Hematopoietic multipotent progenitor cell (in vitro differentiated cells): ENCODE results near the gene P2RX3. TPM values are rescaled to one million over a fixed set of nuclear protein-coding genes. Genes with fewer than 3 reads are reported as not detected.

Experiments used
- DNase-seq, 3 donors: peaks; one replicate each; pipeline ENCODE4 v3.0.0-alpha.2; 2011 to 2015; ENCODE audit warnings: low read depth in 2 of 3, low spot score in 2 of 3
- total RNA-seq: library from RNA; depleted of rRNA; stranded (reverse); fragments of >200 nt; gene quantifications from one replicate; pipeline ENCODE4 v1.2.3, GENCODE V29; 2012

P2RX3 gene
- total RNA-seq, 1 donor, result not detected

GRCh38 chr11:57414612-57415212 lies 76.6 kb downstream of the P2RX3 start:
- DNase-seq, result no peak

- DNase-seq, result no peak
Measured at GRCh38 chr11:57416436-57416835, 78.3 kb downstream of the P2RX3 start.

- no peak for DNase-seq
Measured at GRCh38 chr11:57417056-57417455, 78.9 kb downstream of the P2RX3 start.

- no peak for DNase-seq
Measured at GRCh38 chr11:57418131-57418530, 80.0 kb downstream of the P2RX3 start.

GRCh38 chr11:57419146-57419545 lies 81.0 kb downstream of the P2RX3 start:
- DNase-seq, result no peak

GRCh38 chr11:57421066-57421465 lies 82.9 kb downstream of the P2RX3 start:
- no peak for DNase-seq

- DNase-seq, result no peak
Measured at GRCh38 chr11:57421805-57422204, 83.7 kb downstream of the P2RX3 start.

Other genes with a start within 250 kb of the P2RX3 start
- under 0.01 TPM for gene LRRC55, start 156.4 kb upstream of the P2RX3 start, total RNA-seq
- under 0.01 TPM for gene APLNR, start 101.1 kb upstream of the P2RX3 start, total RNA-seq
- 7.0 TPM for gene TNKS1BP1, start 13.4 kb upstream of the P2RX3 start, total RNA-seq
- gene SSRP1, start 2.5 kb upstream of the P2RX3 start, total RNA-seq, result 89.9 TPM
- gene PRG3, start 42.8 kb downstream of the P2RX3 start, total RNA-seq, result not detected
- 5.4 TPM for gene PRG2, start 52.3 kb downstream of the P2RX3 start, total RNA-seq
- 93.7 TPM for gene SLC43A3, start 88.8 kb downstream of the P2RX3 start, total RNA-seq
- gene RTN4RL2, start 122.2 kb downstream of the P2RX3 start, total RNA-seq, result 0.27 TPM
- gene SLC43A1, start 177.3 kb downstream of the P2RX3 start, total RNA-seq, result 81.6 TPM
- 29.4 TPM for gene TIMM10, start 192.4 kb downstream of the P2RX3 start, total RNA-seq
- not detected for gene SMTNL1, start 199.2 kb downstream of the P2RX3 start, total RNA-seq
- gene UBE2L6, start 229.3 kb downstream of the P2RX3 start, total RNA-seq, result 215 TPM